DOHH2 (cell line): ENCODE data around the gene SLC25A22.

Experiments
- H3F3A ChIP-seq: fragments of 200-600 bp; sonication (generic), shearing (Covaris generic); 2 replicates; pipeline ENCODE4 v1.6.0; 2016; ENCODE audit warnings: antibody characterized with exemption, mild to moderate bottlenecking; ENCODE audit not compliant: control insufficient read depth, insufficient read depth
- H3K27ac ChIP-seq: fragments of 200-600 bp; sonication (generic); 2 replicates; pipeline ENCODE4 v1.5.1; 2014; ENCODE audit warnings: low read depth, mild to moderate bottlenecking, low read length, moderate library complexity
- H3K27me3 ChIP-seq: fragments of 200-600 bp; sonication (generic); 2 replicates; pipeline ENCODE4 v1.6.1; 2014; ENCODE audit warnings: mild to moderate bottlenecking, low read length, mixed read lengths; ENCODE audit not compliant: control insufficient read depth
- H3K36me3 ChIP-seq: fragments of 200-600 bp; sonication (generic); 2 replicates; pipeline ENCODE4 v1.6.1; 2014; ENCODE audit warnings: mild to moderate bottlenecking, low read length, moderate library complexity, mixed read lengths; ENCODE audit not compliant: control insufficient read depth
- H3K4me1 ChIP-seq: fragments of 200-600 bp; sonication (generic); 2 replicates; pipeline ENCODE4 v1.6.1; 2014; ENCODE audit warnings: mild to moderate bottlenecking, low read length, mixed read lengths; ENCODE audit not compliant: control insufficient read depth
- H3K4me2 ChIP-seq: fragments of 200-600 bp; sonication (generic); 2 replicates; pipeline ENCODE4 v1.6.0; 2014; ENCODE audit warnings: mild to moderate bottlenecking, low read length, moderate library complexity
- H3K4me3 ChIP-seq: fragments of 200-600 bp; sonication (generic); 2 replicates; pipeline ENCODE4 v1.5.1; 2014; ENCODE audit warnings: mild to moderate bottlenecking, low read length, mixed read lengths
- H3K79me2 ChIP-seq: fragments of 200-600 bp; sonication (generic); 2 replicates; pipeline ENCODE4 v1.6.1; 2014; ENCODE audit warnings: mild to moderate bottlenecking, low read length, mixed read lengths; ENCODE audit not compliant: control insufficient read depth
- H3K9me2 ChIP-seq: fragments of 200-600 bp; sonication (generic); replicated peaks from 2 replicates; pipeline ENCODE4 v1.6.1; 2014; ENCODE audit warnings: mild to moderate bottlenecking, low read length, mixed read lengths; ENCODE audit not compliant: control insufficient read depth
- H3K9me3 ChIP-seq: fragments of 200-600 bp; sonication (generic); 2 replicates; pipeline ENCODE4 v1.6.1; 2014; ENCODE audit warnings: antibody characterized with exemption, low read length, mixed read lengths; ENCODE audit not compliant: control insufficient read depth, insufficient read depth
- H4K20me1 ChIP-seq: fragments of 200-600 bp; sonication (generic); 2 replicates; pipeline ENCODE4 v1.6.0; 2014; ENCODE audit warnings: low read depth, mild to moderate bottlenecking, antibody characterized with exemption, low read length, moderate library complexity; ENCODE audit not compliant: control insufficient read depth, insufficient read depth
- EZH2phosphoT487 ChIP-seq: fragments of 200-600 bp; sonication (generic); IDR thresholded peaks from 2 replicates; pipeline ENCODE4 v1.6.1; 2017; ENCODE audit warnings: borderline replicate concordance, mild to moderate bottlenecking, antibody characterized with exemption, low read length, moderate library complexity, mixed read lengths
- TF ChIP-seq, protein P1 (sequence below): fragments of 200-600 bp; sonication (generic); IDR thresholded peaks from one replicate; pipeline ENCODE4 v1.5.1; 2014; ENCODE audit warnings: antibody characterized with exemption, mild to moderate bottlenecking, low read depth, low read length; ENCODE audit not compliant: poor library complexity, severe bottlenecking

Gene SLC25A22

DNA sequence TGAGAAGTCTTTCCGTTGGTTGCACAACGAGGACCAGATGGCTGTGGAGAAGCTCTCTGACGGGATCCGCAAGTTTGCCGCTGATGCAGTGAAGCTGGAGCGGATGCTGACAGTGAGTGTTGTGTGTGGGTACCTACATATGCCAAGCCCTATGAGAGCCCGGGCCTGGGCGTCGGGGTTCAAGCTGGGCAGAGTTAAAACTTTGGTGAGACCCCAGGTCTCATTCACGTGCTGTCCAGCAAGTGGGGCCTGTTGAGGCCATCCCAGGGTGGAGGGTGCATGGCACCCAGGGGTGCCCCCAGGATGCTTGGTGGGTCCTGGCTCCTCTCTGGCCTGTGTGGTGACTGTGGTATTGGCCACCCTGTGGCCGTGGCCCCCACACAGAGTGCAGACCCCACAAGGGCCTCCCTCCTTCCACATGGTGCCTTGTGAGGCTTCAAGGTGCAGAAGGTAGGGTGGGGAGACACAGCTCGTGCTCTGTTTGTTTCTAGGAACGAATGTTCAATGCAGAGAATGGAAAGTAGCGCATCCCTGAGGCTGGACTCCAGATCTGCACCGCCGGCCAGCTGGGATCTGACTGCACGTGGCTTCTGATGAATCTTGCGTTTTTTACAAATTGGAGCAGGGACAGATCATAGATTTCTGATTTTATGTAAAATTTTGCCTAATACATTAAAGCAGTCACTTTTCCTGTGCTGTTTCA is 33.6 kb downstream of the SLC25A22 start:
- Histone ChIP-seq H3K27me3 (no peaks in the 10 kb centered on the region), H3K9me3 (no peaks in the 10 kb centered on the region), H3F3A (peaks cover 13% of the 10 kb centered on the region), H3K36me3 (peaks cover 67% of the 10 kb centered on the region), H3K4me2 (no peak overlapping the region), H3K4me1 (no peaks in the 10 kb centered on the region), H3K79me2 (no peaks in the 10 kb centered on the region; the same call in 1 of the 2 replicates), H3K27ac (no peak overlapping the region), H4K20me1 (0 out of 2 replicates have a peak, but pooled peaks cover 7% of the 10 kb centered on the region), H3K9me2 (no peaks in the 10 kb centered on the region), H3K4me3 (no peak overlapping the region)
- TF ChIP-seq, protein P1, sequence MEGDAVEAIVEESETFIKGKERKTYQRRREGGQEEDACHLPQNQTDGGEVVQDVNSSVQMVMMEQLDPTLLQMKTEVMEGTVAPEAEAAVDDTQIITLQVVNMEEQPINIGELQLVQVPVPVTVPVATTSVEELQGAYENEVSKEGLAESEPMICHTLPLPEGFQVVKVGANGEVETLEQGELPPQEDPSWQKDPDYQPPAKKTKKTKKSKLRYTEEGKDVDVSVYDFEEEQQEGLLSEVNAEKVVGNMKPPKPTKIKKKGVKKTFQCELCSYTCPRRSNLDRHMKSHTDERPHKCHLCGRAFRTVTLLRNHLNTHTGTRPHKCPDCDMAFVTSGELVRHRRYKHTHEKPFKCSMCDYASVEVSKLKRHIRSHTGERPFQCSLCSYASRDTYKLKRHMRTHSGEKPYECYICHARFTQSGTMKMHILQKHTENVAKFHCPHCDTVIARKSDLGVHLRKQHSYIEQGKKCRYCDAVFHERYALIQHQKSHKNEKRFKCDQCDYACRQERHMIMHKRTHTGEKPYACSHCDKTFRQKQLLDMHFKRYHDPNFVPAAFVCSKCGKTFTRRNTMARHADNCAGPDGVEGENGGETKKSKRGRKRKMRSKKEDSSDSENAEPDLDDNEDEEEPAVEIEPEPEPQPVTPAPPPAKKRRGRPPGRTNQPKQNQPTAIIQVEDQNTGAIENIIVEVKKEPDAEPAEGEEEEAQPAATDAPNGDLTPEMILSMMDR: no peak
- TF ChIP-seq EZH2phosphoT487: no peak

DNA sequence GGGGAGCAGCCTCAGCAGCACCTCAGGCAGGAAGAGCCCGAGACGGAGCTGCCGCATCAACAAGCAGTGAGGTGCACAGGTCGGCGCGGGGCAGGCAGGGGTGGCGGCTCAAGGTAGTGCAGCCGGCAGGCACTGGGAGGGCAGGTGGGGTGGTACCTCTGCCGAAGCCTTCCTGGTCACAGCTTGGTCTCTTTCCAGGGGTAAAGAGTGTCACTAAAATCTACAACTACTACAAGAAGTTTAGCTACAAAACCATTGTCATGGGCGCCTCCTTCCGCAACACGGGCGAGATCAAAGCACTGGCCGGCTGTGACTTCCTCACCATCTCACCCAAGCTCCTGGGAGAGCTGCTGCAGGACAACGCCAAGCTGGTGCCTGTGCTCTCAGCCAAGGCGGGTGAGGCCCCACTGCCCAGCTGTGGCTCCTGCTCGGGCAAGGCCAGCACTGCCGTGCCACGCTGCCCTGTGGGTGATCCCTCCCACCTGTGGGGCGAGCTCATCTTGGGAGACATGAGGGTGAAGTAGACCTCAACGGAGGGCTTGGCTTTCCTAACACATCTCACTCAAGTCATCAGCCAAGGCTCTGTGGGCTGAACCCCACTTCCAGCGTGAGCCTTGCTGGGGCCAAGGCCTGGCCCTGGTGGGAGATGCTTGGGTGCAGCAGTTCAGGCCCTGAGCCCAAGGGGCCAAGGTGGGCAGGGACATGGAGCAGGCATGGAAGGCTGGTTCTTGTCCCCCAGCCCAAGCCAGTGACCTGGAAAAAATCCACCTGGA is 34.3 kb downstream of the SLC25A22 start:
- Histone ChIP-seq H3K9me3 (no peaks in the 10 kb centered on the region), H3K79me2 (no peaks in the 10 kb centered on the region; the same call in 1 of the 2 replicates), H3K4me3 (no peak overlapping the region), H3K27ac (no peak overlapping the region), H3K4me1 (no peaks in the 10 kb centered on the region), H3F3A (peaks cover 13% of the 10 kb centered on the region), H4K20me1 (0 out of 2 replicates have a peak, but pooled peaks cover 7% of the 10 kb centered on the region), H3K27me3 (no peaks in the 10 kb centered on the region), H3K36me3 (peaks cover 70% of the 10 kb centered on the region), H3K4me2 (no peak overlapping the region), H3K9me2 (no peaks in the 10 kb centered on the region)
- TF ChIP-seq, protein P1: no peak
- TF ChIP-seq EZH2phosphoT487: no peak

DNA sequence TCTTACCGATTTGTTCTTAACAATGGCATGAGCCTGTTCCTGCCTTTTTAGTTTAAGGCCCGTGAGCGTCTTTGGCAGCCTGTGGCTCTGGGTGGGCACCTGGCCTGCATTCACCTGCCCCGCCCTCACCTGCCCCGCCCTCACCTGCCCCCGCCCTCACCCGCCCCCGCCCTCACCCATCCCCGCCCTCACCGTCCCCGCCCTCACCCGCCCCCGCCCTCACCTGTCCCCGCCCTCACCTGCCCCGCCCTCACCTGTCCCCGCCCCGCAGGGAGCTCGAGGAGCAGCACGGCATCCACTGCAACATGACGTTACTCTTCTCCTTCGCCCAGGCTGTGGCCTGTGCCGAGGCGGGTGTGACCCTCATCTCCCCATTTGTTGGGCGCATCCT is 35.0 kb downstream of the SLC25A22 start:
- H3K9me3 ChIP-seq: no peaks in the 10 kb centered on the region
- no peaks in the 10 kb centered on the region for H3K9me2 ChIP-seq
- H3K4me2 ChIP-seq: no peak overlapping the region
- H4K20me1 ChIP-seq: 0 out of 2 replicates have a peak, but pooled peaks cover 7% of the 10 kb centered on the region
- H3K36me3 ChIP-seq: peaks cover 70% of the 10 kb centered on the region
- H3K4me3 ChIP-seq: no peak overlapping the region
- peaks cover 13% of the 10 kb centered on the region for H3F3A ChIP-seq
- TF ChIP-seq, protein P1: no peak
- no peak for TF ChIP-seq EZH2phosphoT487
- no peaks in the 10 kb centered on the region; the same call in 1 of the 2 replicates for H3K79me2 ChIP-seq
- H3K4me1 ChIP-seq: no peaks in the 10 kb centered on the region
- no peaks in the 10 kb centered on the region for H3K27me3 ChIP-seq
- H3K27ac ChIP-seq: no peak overlapping the region
